ENCODE measurements around the gene GXYLT2. TPM values are rescaled to one million over a fixed set of nuclear protein-coding genes. Genes with fewer than 3 reads are reported as not detected.

Gene GXYLT2
- total and polyA plus RNA-seq, 2 of the 13 experiments (the other 11 are each of a cell fraction or from before 2014, with no cell fraction given) = 4.3 to 6.9 TPM

DNA sequence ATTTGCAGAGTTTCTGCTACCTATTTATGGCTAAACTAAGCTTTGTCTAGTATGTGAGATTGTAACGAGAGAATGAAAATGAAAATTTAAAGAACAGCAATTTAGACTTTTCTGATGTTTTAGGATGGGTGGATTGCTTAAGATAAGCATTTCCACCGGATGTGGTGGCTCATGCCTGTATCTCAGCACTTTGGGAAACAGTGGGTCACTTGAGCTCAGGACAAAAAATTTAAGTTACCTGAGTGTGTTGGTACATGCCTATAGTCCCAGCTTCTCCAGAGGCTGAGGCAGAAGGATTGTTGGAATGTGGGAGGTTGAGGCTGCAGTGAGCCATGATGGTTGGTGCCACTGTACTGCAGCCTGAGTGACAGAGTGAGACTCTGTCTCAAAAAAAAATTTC, 112.1 kb downstream of the GXYLT2 start:
- Histone ChIP-seq H3K79me2 (ENCODE audit: insufficient read depth, low read length) (peaks cover 78% of the 10 kb centered on the region), H3K4me1 (ENCODE audit: insufficient read depth, low read length) (peaks cover 71% of the 10 kb centered on the region), H3K4me2 (ENCODE audit: low read depth, low read length) (peak overlapping the region; percentile 88), H2AFZ (ENCODE audit: low read length) (no peak overlapping the region), H3K9me3 (ENCODE audit: low read length) (no peaks in the 10 kb centered on the region), H3K27me3 (ENCODE audit: control insufficient read depth in 1 of 2, insufficient read depth in 2 of 2, low read length in 2 of 2) (no peaks in the 10 kb centered on the region; a peak in 1 of 5 replicates), H3K36me3 (replicated peaks in 1 of 2; ENCODE audit: control insufficient read depth in 1 of 2, insufficient read depth in 2 of 2, low read length in 2 of 2) (peaks cover 4 to 27% of the 10 kb centered on the region in 2 experiments; a peak in 4 of 5 replicates), H3K27ac (ENCODE audit: extremely low read length, insufficient read depth, low read length) (no peak overlapping the region), H3K4me3 (replicated peaks in 1 of 3; ENCODE audit: insufficient read depth in 1 of 3, low read depth in 2 of 3, low read length in 3 of 3) (peak overlapping the region; percentile 45 to 99 (median 80); a peak in 5 of 6 replicates), H3K9ac (ENCODE audit: insufficient read depth, low read depth, low read length) (peak overlapping the region; percentile 16; the same call in 1 of the 2 replicates), H4K20me1 (ENCODE audit: insufficient read depth, low read length) (peaks cover 77% of the 10 kb centered on the region)
- TF ChIP-seq, protein P1, sequence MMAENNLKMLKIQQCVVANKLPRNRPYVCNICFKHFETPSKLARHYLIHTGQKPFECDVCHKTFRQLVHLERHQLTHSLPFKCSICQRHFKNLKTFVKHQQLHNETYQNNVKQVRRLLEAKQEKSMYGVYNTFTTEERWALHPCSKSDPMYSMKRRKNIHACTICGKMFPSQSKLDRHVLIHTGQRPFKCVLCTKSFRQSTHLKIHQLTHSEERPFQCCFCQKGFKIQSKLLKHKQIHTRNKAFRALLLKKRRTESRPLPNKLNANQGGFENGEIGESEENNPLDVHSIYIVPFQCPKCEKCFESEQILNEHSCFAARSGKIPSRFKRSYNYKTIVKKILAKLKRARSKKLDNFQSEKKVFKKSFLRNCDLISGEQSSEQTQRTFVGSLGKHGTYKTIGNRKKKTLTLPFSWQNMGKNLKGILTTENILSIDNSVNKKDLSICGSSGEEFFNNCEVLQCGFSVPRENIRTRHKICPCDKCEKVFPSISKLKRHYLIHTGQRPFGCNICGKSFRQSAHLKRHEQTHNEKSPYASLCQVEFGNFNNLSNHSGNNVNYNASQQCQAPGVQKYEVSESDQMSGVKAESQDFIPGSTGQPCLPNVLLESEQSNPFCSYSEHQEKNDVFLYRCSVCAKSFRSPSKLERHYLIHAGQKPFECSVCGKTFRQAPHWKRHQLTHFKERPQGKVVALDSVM (CRISPR knock-in tag; IDR thresholded peaks at IDR 0.05) = peak; percentile 76
- TF ChIP-seq, protein P2, sequence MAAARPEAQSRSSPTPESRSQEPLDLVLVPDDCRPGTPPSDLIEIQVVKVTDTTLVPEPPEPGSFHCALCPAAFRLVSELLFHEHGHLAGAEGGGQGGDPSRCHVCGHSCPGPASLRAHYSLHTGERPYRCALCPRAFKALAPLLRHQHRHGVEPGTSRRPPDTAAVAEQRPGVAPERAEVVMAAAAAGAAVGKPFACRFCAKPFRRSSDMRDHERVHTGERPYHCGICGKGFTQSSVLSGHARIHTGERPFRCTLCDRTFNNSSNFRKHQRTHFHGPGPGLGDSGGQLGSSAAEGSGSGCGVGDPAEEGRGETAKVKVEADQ (CRISPR knock-in tag; IDR thresholded peaks at IDR 0.05; ENCODE audit: borderline replicate concordance) = no peak
- TF ChIP-seq TEAD3 (CRISPR knock-in tag; optimal IDR thresholded peaks at IDR 0.05; ENCODE audit: borderline replicate concordance) = peak; percentile 28
- no peak for TF ChIP-seq POLR2AphosphoS5 (IDR thresholded peaks at IDR 0.05; ENCODE audit: low read depth, low read length)
- in situ Hi-C loops (cut with HindIII; ENCODE audit: extremely low pct_ligation_motif_present, low pct_unique_long_range_greater_than_20kb) = loop anchor here (5.0 kb wide), 1 partner anchor 53 kb away; no protein-coding TSS in a partner anchor
- BruUV-seq (replicated peaks) = no TSS peak
- WGBS (ENCODE audit: low lambda C conversion rate) = 59% methylated on average over 2 of the region's 2 CpGs
- CTCF ChIA-PET (ENCODE audit: low intra/inter-chr PET ratio, low total read pairs) = interaction anchor here (3.9 kb wide), 1 partner anchor 61 kb away, joined by 31 read pairs; no protein-coding TSS in a partner anchor
- POLR2A ChIA-PET = interaction anchor here (1.3 to 1.6 kb wide), 2 partner anchors 46 to 62 kb away, joined by 4 read pairs; no protein-coding TSS in a partner anchor
- FAIRE-seq (no peak), DNase-seq (ENCODE audit: low spot score) (no peak), ATAC-seq (no peak)
- intact Hi-C loops (cut with micrococcal nuclease; ENCODE audit: unreplicated experiment) = loop anchor here (1.0 to 5.0 kb wide), 3 partner anchors 48 to 151 kb away; partner anchors contain the start of gene GXYLT2

Measured in HepG2 (cell line).